OCI-LY3 (cell line): ENCODE data around the gene HSPBP1.

Experiments used
- H2AFZ ChIP-seq: fragments of 200-600, 300-600 bp; shearing (Covaris generic); 2 replicates; pipeline ENCODE4 v1.6.0; 2014; ENCODE audit warnings: antibody characterized with exemption, low read depth, low read length
- H3K27ac ChIP-seq: fragments of 200-600, 300-600 bp; sonication (generic); 2 replicates; pipeline ENCODE4 v1.5.1; 2014; ENCODE audit warnings: mild to moderate bottlenecking, low read length, moderate library complexity, mixed read lengths
- H3K27me3 ChIP-seq: fragments of 200-600, 300-600 bp; sonication (generic); 2 replicates; pipeline ENCODE4 v1.6.1; 2014; ENCODE audit warnings: low read depth, low read length, mixed read lengths
- H3K36me3 ChIP-seq: fragments of 200-600, 300-600 bp; sonication (generic); replicated peaks from 2 replicates; pipeline ENCODE3; 2014; ENCODE audit warnings: low read depth, low read length, mixed read lengths
- H3K4me1 ChIP-seq: fragments of 300-600, 200-600 bp; sonication (generic); 2 replicates; pipeline ENCODE4 v1.6.1; 2014; ENCODE audit warnings: low read length, mixed read lengths
- H3K4me2 ChIP-seq: fragments of 200-600, 300-600 bp; sonication (generic); 2 replicates; pipeline ENCODE4 v1.6.1; 2014; ENCODE audit warnings: low read length, mixed read lengths
- H3K4me3 ChIP-seq: fragments of 300-600, 200-600 bp; sonication (generic); 2 replicates; pipeline ENCODE4 v1.5.1; 2014; ENCODE audit warnings: antibody characterized with exemption, mild to moderate bottlenecking, low read length, moderate library complexity
- H3K79me2 ChIP-seq: fragments of 300-600, 200-600 bp; shearing (Covaris generic); 2 replicates; pipeline ENCODE4 v1.6.1; 2014; ENCODE audit warnings: mild to moderate bottlenecking, low read length, mixed read lengths
- H3K9ac ChIP-seq: fragments of 300-600, 200-600 bp; shearing (Covaris generic); 2 replicates; pipeline ENCODE4 v1.6.0; 2014; ENCODE audit warnings: mild to moderate bottlenecking, low read length, moderate library complexity
- H3K9me3 ChIP-seq: fragments of 200-600, 300-600 bp; shearing (Covaris generic); 2 replicates; pipeline ENCODE4 v1.6.1; 2014; ENCODE audit warnings: low read length, mixed read lengths; ENCODE audit not compliant: insufficient read depth
- H4K20me1 ChIP-seq: fragments of 200-600, 300-600 bp; sonication (generic); 2 replicates; pipeline ENCODE4 v1.6.1; 2016; ENCODE audit warnings: low read length, mixed read lengths; ENCODE audit not compliant: insufficient read depth
- CTCF ChIP-seq: fragments of 200-600, 300-600 bp; sonication (generic); IDR thresholded peaks from 2 replicates; pipeline ENCODE4 v1.5.1; 2014; ENCODE audit warnings: antibody characterized with exemption, low read length, low read depth
- EZH2phosphoT487 ChIP-seq: fragments of 200-600 bp; shearing (Covaris generic); IDR thresholded peaks from 2 replicates; pipeline ENCODE4 v1.6.1; 2018; ENCODE audit warnings: antibody characterized with exemption, mixed run types, low read depth

The HSPBP1 gene

GRCh38 chr19:55289117-55289796, 9.3 kb upstream of the HSPBP1 start:
- no peak overlapping the region for H3K9ac ChIP-seq
- H3K4me1 ChIP-seq: 0 out of 2 replicates have a peak, but pooled peaks cover 4% of the 10 kb centered on the region
- no peaks in the 10 kb centered on the region for H3K36me3 ChIP-seq
- no peak for TF ChIP-seq EZH2phosphoT487
- TF ChIP-seq CTCF: no peak
- H2AFZ ChIP-seq: no peak overlapping the region
- no peak overlapping the region for H3K4me2 ChIP-seq
- no peaks in the 10 kb centered on the region for H3K27me3 ChIP-seq
- H3K9me3 ChIP-seq: no peaks in the 10 kb centered on the region
- no peak overlapping the region for H3K27ac ChIP-seq
- no peak overlapping the region for H3K4me3 ChIP-seq
- H3K79me2 ChIP-seq: no peaks in the 10 kb centered on the region
- H4K20me1 ChIP-seq: no peaks in the 10 kb centered on the region

DNA sequence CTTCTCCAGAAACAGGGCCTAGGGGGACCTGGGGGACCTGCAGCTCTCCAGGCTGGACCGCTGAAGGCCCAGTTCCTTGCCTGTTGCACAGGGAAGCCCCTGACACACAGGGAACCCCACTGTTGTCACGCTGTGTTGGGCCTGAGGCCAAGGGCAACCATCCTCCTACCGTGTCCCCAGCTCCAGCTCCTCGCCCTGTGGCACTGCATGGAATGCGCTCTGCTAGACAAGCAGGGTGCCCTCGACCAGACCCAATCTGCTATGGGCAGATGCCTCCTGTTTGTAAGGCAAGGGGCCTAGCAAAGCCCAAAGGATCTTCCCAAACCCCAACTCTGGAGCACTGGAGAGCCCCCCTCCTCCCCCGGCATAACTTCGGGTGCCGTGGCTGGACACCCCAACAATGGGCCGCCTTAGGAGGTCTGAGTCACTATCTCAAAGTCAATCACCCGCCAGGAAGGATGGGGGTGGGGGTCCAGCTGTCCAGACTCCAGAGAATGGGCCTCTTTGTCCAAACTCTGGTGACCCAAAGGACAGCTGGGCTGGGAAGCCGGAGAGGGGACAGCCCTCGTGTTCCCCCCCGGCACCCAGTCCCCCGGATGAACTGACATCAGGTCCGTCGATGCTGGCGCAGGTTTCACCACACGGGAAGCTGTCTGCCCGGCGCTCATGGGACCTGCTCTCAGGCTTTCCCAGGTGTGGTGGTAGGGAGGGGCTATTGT, 7.6 kb upstream of the HSPBP1 start:
- Histone ChIP-seq H3K27ac (no peak overlapping the region), H3K9me3 (no peaks in the 10 kb centered on the region), H3K4me3 (no peak overlapping the region), H4K20me1 (no peaks in the 10 kb centered on the region), H3K27me3 (no peaks in the 10 kb centered on the region), H3K4me2 (no peak overlapping the region), H3K36me3 (no peaks in the 10 kb centered on the region), H3K79me2 (no peaks in the 10 kb centered on the region), H2AFZ (no peak overlapping the region), H3K9ac (no peak overlapping the region), H3K4me1 (peaks cover 9% of the 10 kb centered on the region; the same call in 1 of the 2 replicates)
- TF ChIP-seq EZH2phosphoT487 (no peak), CTCF (no peak)

DNA sequence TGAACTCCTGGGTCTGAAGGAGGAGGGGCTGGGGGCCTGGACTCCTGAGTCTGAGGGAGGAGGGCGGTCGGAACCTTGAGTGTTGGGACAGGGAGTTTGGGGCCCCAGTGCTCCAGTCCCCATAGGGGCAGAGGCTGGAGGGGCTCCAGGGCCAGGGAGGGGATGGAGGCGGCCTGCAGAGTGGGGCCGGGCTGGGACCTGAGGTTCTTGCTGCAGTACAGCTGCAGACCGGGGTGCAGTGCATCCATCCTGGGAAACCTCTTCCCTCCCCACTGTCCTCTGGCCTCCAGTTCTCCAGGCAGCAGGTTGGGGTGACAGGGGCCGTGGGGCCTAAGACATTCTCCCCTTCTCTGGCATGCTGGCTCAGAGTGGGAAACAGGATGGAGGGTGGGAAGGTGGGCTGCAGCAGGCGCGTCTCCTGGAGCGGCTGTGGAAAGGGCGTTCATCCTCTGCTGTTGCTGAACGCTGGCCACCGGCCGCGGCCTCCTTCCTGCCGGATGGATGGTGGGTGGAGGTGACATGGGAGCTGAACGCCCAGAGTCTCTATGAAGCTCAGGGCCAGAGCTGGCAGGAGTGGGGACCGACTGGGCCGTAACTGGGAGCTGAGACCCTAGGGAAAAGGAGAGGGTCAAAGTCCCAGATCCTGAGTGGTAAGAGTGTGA, 5.5 kb upstream of the HSPBP1 start:
- H3K27ac ChIP-seq: no peak overlapping the region
- peaks cover 17% of the 10 kb centered on the region for H3K4me1 ChIP-seq
- no peak overlapping the region for H3K9ac ChIP-seq
- peak overlapping the region; percentile 44; the same call in 1 of the 2 replicates for H3K4me2 ChIP-seq
- H3K79me2 ChIP-seq: no peaks in the 10 kb centered on the region
- H2AFZ ChIP-seq: no peak overlapping the region
- H3K27me3 ChIP-seq: no peaks in the 10 kb centered on the region
- no peaks in the 10 kb centered on the region for H3K9me3 ChIP-seq
- H4K20me1 ChIP-seq: no peaks in the 10 kb centered on the region
- TF ChIP-seq EZH2phosphoT487 (no peak), CTCF (no peak)
- no peaks in the 10 kb centered on the region for H3K36me3 ChIP-seq
- 0 out of 2 replicates have a peak overlapping the region, but pooled peaks have one; percentile 75 for H3K4me3 ChIP-seq

- H3K9ac ChIP-seq: peak overlapping the region; percentile 47; the same call in 1 of the 2 replicates
- H3K27me3 ChIP-seq: no peaks in the 10 kb centered on the region
- H3K9me3 ChIP-seq: no peaks in the 10 kb centered on the region
- H3K4me2 ChIP-seq: peak overlapping the region; percentile 44
- TF ChIP-seq EZH2phosphoT487 (no peak), CTCF (no peak)
- H3K36me3 ChIP-seq: no peaks in the 10 kb centered on the region
- H3K27ac ChIP-seq: no peak overlapping the region
- peaks cover 18% of the 10 kb centered on the region for H3K4me1 ChIP-seq
- H3K79me2 ChIP-seq: peaks cover 3% of the 10 kb centered on the region
- no peak overlapping the region for H2AFZ ChIP-seq
- H4K20me1 ChIP-seq: no peaks in the 10 kb centered on the region
- H3K4me3 ChIP-seq: peak overlapping the region; percentile 75
Measured at GRCh38 chr19:55284405-55285058, 4.6 kb upstream of the HSPBP1 start.
